ENCODE results near the gene UBQLN4. TPM values are rescaled to one million over a fixed set of nuclear protein-coding genes. Genes with fewer than 3 reads are reported as not detected.

UBQLN4 gene
- total RNA-seq, 1 experiment from 2014 or later, result 37.3 TPM

DNA sequence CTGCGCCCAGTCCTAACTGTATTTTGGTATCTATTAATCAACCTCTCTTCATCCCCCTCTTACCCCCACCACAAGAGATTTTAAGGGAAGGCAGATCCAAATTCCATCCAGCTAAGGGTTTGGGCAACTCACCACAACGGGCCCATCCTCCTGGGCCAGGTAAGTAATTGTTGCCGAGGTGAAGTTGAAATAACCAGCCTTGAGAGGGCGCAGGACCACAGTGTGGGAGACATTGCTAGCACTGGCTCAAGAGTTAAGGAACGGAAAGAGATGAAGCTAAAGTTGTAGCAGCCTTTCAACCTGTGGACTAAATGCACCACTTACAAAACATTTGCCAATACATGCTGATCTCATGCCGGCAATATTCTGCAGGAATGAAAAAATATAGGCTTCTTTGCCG is 38.8 kb downstream of the UBQLN4 start:
- ChIA-PET POLR2A (no interaction called here), CTCF (interaction anchor here (0.9 to 3.2 kb wide), 10 partner anchors 11 to 89 kb away, joined by 3 to 24 read pairs (median 5); partner anchors contain the start of genes ARHGEF2 and KHDC4)
- peaks cover 4% of the 10 kb centered on the region for H3K4me1 Mint-ChIP-seq
- no peak overlapping the region for H3K4me3 Mint-ChIP-seq
- TF ChIP-seq, protein P1, sequence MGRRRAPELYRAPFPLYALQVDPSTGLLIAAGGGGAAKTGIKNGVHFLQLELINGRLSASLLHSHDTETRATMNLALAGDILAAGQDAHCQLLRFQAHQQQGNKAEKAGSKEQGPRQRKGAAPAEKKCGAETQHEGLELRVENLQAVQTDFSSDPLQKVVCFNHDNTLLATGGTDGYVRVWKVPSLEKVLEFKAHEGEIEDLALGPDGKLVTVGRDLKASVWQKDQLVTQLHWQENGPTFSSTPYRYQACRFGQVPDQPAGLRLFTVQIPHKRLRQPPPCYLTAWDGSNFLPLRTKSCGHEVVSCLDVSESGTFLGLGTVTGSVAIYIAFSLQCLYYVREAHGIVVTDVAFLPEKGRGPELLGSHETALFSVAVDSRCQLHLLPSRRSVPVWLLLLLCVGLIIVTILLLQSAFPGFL (CRISPR knock-in tag; IDR thresholded peaks at IDR 0.05; ENCODE audit: borderline replicate concordance), result no peak
- TF ChIP-seq FOXJ3 (CRISPR knock-in tag; IDR thresholded peaks at IDR 0.05; ENCODE audit: borderline replicate concordance) (no peak), GABPB1 (CRISPR knock-in tag; IDR thresholded peaks at IDR 0.05) (no peak), TEAD4 (CRISPR knock-in tag; IDR thresholded peaks at IDR 0.05) (no peak), ZNF263 (CRISPR knock-in tag; IDR thresholded peaks at IDR 0.05; ENCODE audit: low read depth) (no peak), FOXP4 (CRISPR knock-in tag; IDR thresholded peaks at IDR 0.05) (no peak), FOXP1 (CRISPR knock-in tag; IDR thresholded peaks at IDR 0.05; ENCODE audit: borderline replicate concordance) (no peak)
- TF ChIP-seq, protein P2, sequence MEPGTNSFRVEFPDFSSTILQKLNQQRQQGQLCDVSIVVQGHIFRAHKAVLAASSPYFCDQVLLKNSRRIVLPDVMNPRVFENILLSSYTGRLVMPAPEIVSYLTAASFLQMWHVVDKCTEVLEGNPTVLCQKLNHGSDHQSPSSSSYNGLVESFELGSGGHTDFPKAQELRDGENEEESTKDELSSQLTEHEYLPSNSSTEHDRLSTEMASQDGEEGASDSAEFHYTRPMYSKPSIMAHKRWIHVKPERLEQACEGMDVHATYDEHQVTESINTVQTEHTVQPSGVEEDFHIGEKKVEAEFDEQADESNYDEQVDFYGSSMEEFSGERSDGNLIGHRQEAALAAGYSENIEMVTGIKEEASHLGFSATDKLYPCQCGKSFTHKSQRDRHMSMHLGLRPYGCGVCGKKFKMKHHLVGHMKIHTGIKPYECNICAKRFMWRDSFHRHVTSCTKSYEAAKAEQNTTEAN (CRISPR knock-in tag; IDR thresholded peaks at IDR 0.05), result no peak
- H3K27me3 Mint-ChIP-seq (ENCODE audit: low read depth), result no peaks in the 10 kb centered on the region
- no peak for DNase-seq (ENCODE audit: low spot score)
- H3K27ac Mint-ChIP-seq, result no peak overlapping the region
- peak; percentile 70 for ATAC-seq
- H3K36me3 Mint-ChIP-seq, result peaks cover 69% of the 10 kb centered on the region
- H3K9me3 Mint-ChIP-seq, result no peaks in the 10 kb centered on the region

GRCh38 chr1:156012051-156012817 is 41.4 kb downstream of the UBQLN4 start:
- Mint-ChIP-seq H3K4me3 (no peak overlapping the region), H3K36me3 (peaks cover 64% of the 10 kb centered on the region), H3K27me3 (ENCODE audit: low read depth) (no peaks in the 10 kb centered on the region), H3K9me3 (no peaks in the 10 kb centered on the region), H3K27ac (no peak overlapping the region), H3K4me1 (no peaks in the 10 kb centered on the region)
- no peak for ATAC-seq
- DNase-seq (ENCODE audit: low spot score), result no peak
- ChIA-PET CTCF (no interaction called here), POLR2A (no interaction called here)
- TF ChIP-seq NFE2L1 (CRISPR knock-in tag; IDR thresholded peaks at IDR 0.05) (no peak), TP53 (CRISPR knock-in tag; IDR thresholded peaks at IDR 0.05) (no peak), ESRRA (CRISPR knock-in tag; IDR thresholded peaks at IDR 0.05; ENCODE audit: borderline replicate concordance) (no peak)

DNA sequence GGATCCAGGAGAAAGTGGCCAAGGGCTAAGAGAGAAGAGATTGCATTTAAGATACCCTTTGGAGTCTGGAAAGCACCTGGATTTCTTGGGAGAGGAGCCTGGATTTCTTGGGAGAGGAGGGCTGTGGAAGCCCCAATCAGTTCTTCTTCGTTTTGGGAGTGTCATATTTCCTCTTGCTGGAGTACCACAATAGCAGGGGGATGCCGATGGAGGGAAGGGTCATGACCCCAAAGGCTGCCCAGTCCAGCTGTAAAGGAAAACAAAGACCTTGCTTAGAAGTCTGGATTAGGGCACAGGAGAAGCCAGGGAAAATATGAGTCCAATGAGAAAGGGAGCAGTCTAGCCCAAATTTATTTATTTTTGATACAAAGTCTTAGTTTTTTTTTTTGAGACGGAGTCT is 44.2 kb downstream of the UBQLN4 start:
- Mint-ChIP-seq H3K27me3 (ENCODE audit: low read depth) (no peaks in the 10 kb centered on the region), H3K9me3 (no peaks in the 10 kb centered on the region), H3K27ac (peak overlapping the region; percentile 53; the same call in 1 of the 2 replicates), H3K4me1 (no peaks in the 10 kb centered on the region), H3K36me3 (peaks cover 50% of the 10 kb centered on the region), H3K4me3 (no peak overlapping the region)
- no peak for DNase-seq (ENCODE audit: low spot score)
- TF ChIP-seq IRF1 (CRISPR knock-in tag; IDR thresholded peaks at IDR 0.05), result no peak
- no peak for TF ChIP-seq ZSCAN18 (CRISPR knock-in tag; IDR thresholded peaks at IDR 0.05)
- no peak for TF ChIP-seq PRRX2 (CRISPR knock-in tag; IDR thresholded peaks at IDR 0.05)
- no peak for TF ChIP-seq ZNF416 (CRISPR knock-in tag; IDR thresholded peaks at IDR 0.05)
- POLR2A ChIA-PET, result interaction anchor here (0.7 kb wide), 2 partner anchors 13 to 47 kb away, joined by 3 read pairs; no protein-coding TSS in a partner anchor
- CTCF ChIA-PET, result interaction anchor here (3.4 kb wide), 1 partner anchor 57 kb away, joined by 19 read pairs; no protein-coding TSS in a partner anchor
- ATAC-seq, result no peak

All from WTC11 (cell line).